H1 (cell line): ENCODE data around the gene ADGRB3. TPM values are rescaled to one million over a fixed set of nuclear protein-coding genes. Genes with fewer than 3 reads are reported as not detected.

Source experiments
- CTCF ChIA-PET: fragments of 300-600 bp; sonication (Branson Sonifier 250); formaldehyde crosslinking; loops from one replicate; lab custom pipeline; 2021; ENCODE audit not compliant: partially characterized antibody; lab: Charles Lee
- POLR2A ChIA-PET: fragments of 300-600 bp; sonication (Branson Sonifier 250); formaldehyde crosslinking; loops from one replicate; lab custom pipeline; 2021; ENCODE audit warnings: inconsistent platforms; ENCODE audit not compliant: partially characterized antibody; lab: Charles Lee
- DNase-seq, 2 experiments: peaks; one replicate each; pipeline versions ENCODE4 v3.0.0 to v3.0.0-alpha.2; 2010 to 2022; ENCODE audit warnings: low spot score in 2 of 2, low read depth in 1 of 2, mixed read lengths in 1 of 2
- FAIRE-seq: peaks from 2 replicates; lab custom pipeline; 2011; peaks lifted over from hg19 to GRCh38; lab: Jason Lieb, UNC
- H2AFZ ChIP-seq: 2 replicates; pipeline ENCODE4 v1.8.1; 2012; ENCODE audit warnings: low read length, inconsistent platforms
- H2AK5ac ChIP-seq: 2 replicates; pipeline ENCODE4 v1.6.1; 2013; ENCODE audit warnings: low read depth, low read length
- H2BK120ac ChIP-seq: replicated peaks from 2 replicates; pipeline ENCODE3; 2013; ENCODE audit warnings: low read depth, low read length, inconsistent platforms
- H2BK12ac ChIP-seq: 2 replicates; pipeline ENCODE4 v1.6.1; 2013; ENCODE audit warnings: low read depth, low read length
- H2BK15ac ChIP-seq: 2 replicates; pipeline ENCODE4 v1.6.1; 2013; ENCODE audit warnings: low read length
- H2BK20ac ChIP-seq: 2 replicates; pipeline ENCODE4 v1.6.1; 2013; ENCODE audit warnings: low read length
- H2BK5ac ChIP-seq: 2 replicates; pipeline ENCODE4 v1.6.1; 2013; ENCODE audit warnings: low read depth, low read length
- H3K14ac ChIP-seq: 2 replicates; pipeline ENCODE4 v1.6.1; 2013; ENCODE audit warnings: inconsistent platforms; ENCODE audit not compliant: insufficient read length
- H3K18ac ChIP-seq: 2 replicates; pipeline ENCODE4 v1.6.1; 2013; ENCODE audit warnings: low read length; ENCODE audit errors: extremely low read depth
- H3K23ac ChIP-seq: 2 replicates; pipeline ENCODE4 v1.6.1; 2013; ENCODE audit warnings: inconsistent platforms; ENCODE audit not compliant: insufficient read length
- H3K23me2 ChIP-seq: 2 replicates; pipeline ENCODE4 v1.6.1; 2013; ENCODE audit warnings: low read depth, low read length
- H3K27ac ChIP-seq: 2 replicates; pipeline ENCODE4 v1.6.1; 2011; ENCODE audit warnings: low read depth, low read length, inconsistent platforms
- H3K27me3 ChIP-seq, 4 experiments: replicated peaks in 1 of 4; 1 replicate in 1 of 4; 2 replicates in 3 of 4; pipeline versions ENCODE4 v1.6.1 to v1.8.1; 2011 to 2013; ENCODE audit warnings: low read length in 3 of 4, mild to moderate bottlenecking in 3 of 4, inconsistent platforms in 2 of 4, mixed read lengths in 2 of 4, moderate library complexity in 1 of 4; ENCODE audit not compliant: control insufficient read depth in 3 of 4, insufficient read depth in 3 of 4; ENCODE audit errors: extremely low read depth in 1 of 4
- H3K36me3 ChIP-seq, 4 experiments: 2 replicates each; pipeline versions ENCODE4 v1.6.1 to v1.8.1; 2011 to 2013; ENCODE audit warnings: mild to moderate bottlenecking in 4 of 4, low read length in 3 of 4, moderate library complexity in 2 of 4, control low read depth in 1 of 4, inconsistent platforms in 1 of 4; ENCODE audit not compliant: insufficient read depth in 4 of 4, control insufficient read depth in 2 of 4
- H3K4ac ChIP-seq: replicated peaks from 2 replicates; pipeline ENCODE3; 2013; ENCODE audit warnings: low read length, low read depth, mixed read lengths, inconsistent platforms; ENCODE audit not compliant: insufficient read length
- H3K4me1 ChIP-seq, 4 experiments: replicated peaks in 1 of 4; 1 replicate in 1 of 4; 2 replicates in 3 of 4; pipeline versions ENCODE4 v1.6.1 to v1.8.1; 2011 to 2013; ENCODE audit warnings: low read length in 3 of 4, inconsistent platforms in 2 of 4, mixed read lengths in 1 of 4; ENCODE audit not compliant: insufficient read depth in 4 of 4, control insufficient read depth in 3 of 4
- H3K4me2 ChIP-seq, 2 experiments: 2 replicates each; pipeline versions ENCODE4 v1.6.1 to v1.8.1; 2011 to 2013; ENCODE audit warnings: low read depth in 2 of 2, low read length in 2 of 2, control low read depth in 1 of 2, inconsistent platforms in 1 of 2, mild to moderate bottlenecking in 1 of 2; ENCODE audit not compliant: insufficient read depth in 1 of 2
- H3K4me3 ChIP-seq, 4 experiments: fragments of 200-600, 300-600 bp in 1 of 4; sonication (generic), shearing (Covaris generic), sonication (Bioruptor Twin) in 1 of 4; 2 replicates each; pipeline versions ENCODE4 v1.5.1 to v1.8.1; 2011 to 2016; ENCODE audit warnings: low read length in 4 of 4, low read depth in 3 of 4, control low read depth in 2 of 4, inconsistent platforms in 2 of 4, mild to moderate bottlenecking in 2 of 4, mixed read lengths in 1 of 4, moderate library complexity in 1 of 4; ENCODE audit not compliant: insufficient read depth in 2 of 4; ENCODE audit errors: extremely low read depth in 1 of 4
- H3K56ac ChIP-seq: replicated peaks from 2 replicates; pipeline ENCODE3; 2013; ENCODE audit warnings: low read depth, mild to moderate bottlenecking, mixed read lengths, low read length, inconsistent platforms; ENCODE audit not compliant: insufficient read length
- H3K79me1 ChIP-seq: 2 replicates; pipeline ENCODE4 v1.6.1; 2013; ENCODE audit warnings: low read depth, low read length, control low read depth
- H3K79me2 ChIP-seq, 2 experiments: 2 replicates each; pipeline versions ENCODE4 v1.6.1 to v1.8.1; 2012 to 2013; ENCODE audit warnings: low read length in 2 of 2, mild to moderate bottlenecking in 2 of 2, inconsistent platforms in 1 of 2; ENCODE audit not compliant: insufficient read depth in 2 of 2, control insufficient read depth in 1 of 2
- H3K9ac ChIP-seq, 4 experiments: replicated peaks in 1 of 4; 1 replicate in 1 of 4; 2 replicates in 3 of 4; pipeline versions ENCODE4 v1.6.1 to v1.8.1; 2011 to 2013; ENCODE audit warnings: low read depth in 3 of 4, low read length in 3 of 4, control low read depth in 2 of 4, mild to moderate bottlenecking in 2 of 4, moderate library complexity in 2 of 4, inconsistent platforms in 1 of 4; ENCODE audit errors: extremely low read depth in 1 of 4
- H3K9me3 ChIP-seq, 2 experiments: 2 replicates each; pipeline versions ENCODE4 v1.6.1 to v1.8.1; 2012 to 2013; ENCODE audit warnings: mild to moderate bottlenecking in 2 of 2, moderate library complexity in 2 of 2, control low read depth in 1 of 2, inconsistent platforms in 1 of 2, low read depth in 1 of 2, low read length in 1 of 2, mixed read lengths in 1 of 2; ENCODE audit not compliant: insufficient read depth in 2 of 2
- H4K20me1 ChIP-seq, 2 experiments: replicated peaks in 1 of 2; 2 replicates each; pipeline versions ENCODE3 to v1.8.1; 2011 to 2013; ENCODE audit warnings: inconsistent platforms in 2 of 2, low read length in 2 of 2, mild to moderate bottlenecking in 1 of 2; ENCODE audit not compliant: insufficient read depth in 2 of 2, control insufficient read depth in 1 of 2
- H4K5ac ChIP-seq: 2 replicates; pipeline ENCODE4 v1.6.1; 2013; ENCODE audit warnings: low read length, low read depth, mixed read lengths, inconsistent platforms; ENCODE audit not compliant: insufficient read length
- H4K8ac ChIP-seq: 2 replicates; pipeline ENCODE4 v1.8.0; 2013; ENCODE audit warnings: mild to moderate bottlenecking, moderate library complexity, low read length, inconsistent platforms; ENCODE audit not compliant: insufficient read depth; ENCODE audit errors: extremely low read depth
- H4K91ac ChIP-seq: replicated peaks from 2 replicates; pipeline ENCODE3; 2013; ENCODE audit warnings: low read length, mixed read lengths, inconsistent platforms; ENCODE audit not compliant: insufficient read length
- JUN ChIP-seq: IDR thresholded peaks from 2 replicates; pipeline ENCODE4 v1.6.1; 2011; ENCODE audit warnings: low read depth, mild to moderate bottlenecking, improper control_type of control experiment, low read length
- KDM5A ChIP-seq: fragments of 200-600 bp; IDR thresholded peaks from 2 replicates; pipeline ENCODE4 v1.7.1; 2012; ENCODE audit warnings: mild to moderate bottlenecking, low read length, inconsistent platforms, mixed read lengths
- SIRT6 ChIP-seq: IDR thresholded peaks from one replicate; pipeline ENCODE4 v1.7.1; 2012; ENCODE audit warnings: low read length, inconsistent platforms
- WGBS, 2 experiments: shearing (Covaris generic) in 1 of 2; methylation state at CpG; one replicate each; pipeline versions ENCODE4 v1.1.6 to v1.1.7; 2013 to 2015; ENCODE audit warnings: low lambda C conversion rate in 2 of 2, mixed read lengths in 2 of 2, inconsistent platforms in 1 of 2, low coverage in 1 of 2, missing lambda C conversion rate in 1 of 2; ENCODE audit not compliant: insufficient replicate concordance in 2 of 2, insufficient coverage in 1 of 2, insufficient read length in 1 of 2; ENCODE audit errors: extremely low coverage in 1 of 2, missing lambda C conversion rate in 1 of 2; 5-methylcytosine and 5-hydroxymethylcytosine counted together
- polyA plus RNA-seq, 7 experiments: library from polyadenylated mRNA; depleted of rRNA in 3 of 7; stranded (reverse) in 5 of 7; unstranded in 2 of 7; fragments of >200 nt in 5 of 7; fragments of 200-250 nt in 2 of 7; gene quantifications; 1 replicate in 5 of 7; 2 replicates in 1 of 7; 4 replicates in 1 of 7; pipeline versions ENCODE4 v1.2.1 to v1.2.3, GENCODE V29; 2011 to 2013; ENCODE audit warnings: missing spikeins in 2 of 7, mixed read lengths in 2 of 7
- total RNA-seq: library from RNA; stranded (reverse); fragmentation: NEBNext Ultra II Directional; extraction: Animal tissue kit (Norgen Biotek cat#: 25700); gene quantifications from 2 replicates; pipeline ENCODE4 v1.2.1, GENCODE V29; 2021

Gene ADGRB3
- total and polyA plus RNA-seq, 2 of the 8 experiments (the other 6 are each of a cell fraction or from before 2014, with no cell fraction given): 0.35 to 1.2 TPM

DNA sequence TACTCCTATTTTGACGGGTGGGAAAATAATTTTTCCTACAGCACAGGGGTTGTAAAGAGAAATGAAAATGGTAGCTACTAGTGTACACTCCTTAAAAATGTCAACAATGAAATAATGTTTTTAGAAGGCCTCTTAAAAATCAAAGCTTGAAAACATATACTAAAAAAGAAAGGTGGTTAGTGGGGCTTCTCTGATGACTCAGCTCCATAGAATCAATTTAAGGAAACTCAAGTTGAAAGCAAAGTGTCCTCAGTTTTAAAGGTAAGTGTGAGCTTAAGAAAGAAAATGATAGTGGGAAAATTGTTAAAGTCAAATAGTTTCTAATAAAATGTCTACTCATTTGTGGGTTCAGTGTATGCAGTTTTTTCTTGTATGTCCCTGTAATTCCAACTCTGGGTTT, 58.2 kb downstream of the ADGRB3 start:
- WGBS, 2 experiments: 73% methylated on average over 1 of the region's 1 CpG; no CpG with 5 or more reads in 1 of the 2 experiments
- no peak for FAIRE-seq
- Histone ChIP-seq H4K8ac (no peak overlapping the region), H3K4me3 (no peak overlapping the region), H3K14ac (no peak overlapping the region), H2BK5ac (no peak overlapping the region), H3K9me3 (no peaks in the 10 kb centered on the region), H3K79me2 (no peaks in the 10 kb centered on the region), H3K4ac (no peak overlapping the region), H2BK20ac (no peak overlapping the region), H2AK5ac (no peak overlapping the region), H4K91ac (no peak overlapping the region), H3K27me3 (no peaks in the 10 kb centered on the region), H4K5ac (no peak overlapping the region), H2BK12ac (no peak overlapping the region), H3K79me1 (no peaks in the 10 kb centered on the region), H3K27ac (no peak overlapping the region), H3K4me1 (0 out of 7 replicates have a peak, but pooled peaks cover 0 to 2% (median 0%) of the 10 kb centered on the region in 4 experiments), H3K23me2 (no peaks in the 10 kb centered on the region), H4K20me1 (no peaks in the 10 kb centered on the region), H3K18ac (no peak overlapping the region), H3K23ac (no peak overlapping the region), H2AFZ (no peak overlapping the region), H2BK120ac (no peak overlapping the region), H2BK15ac (no peak overlapping the region), H3K9ac (no peak overlapping the region), H3K36me3 (no peaks in the 10 kb centered on the region), H3K4me2 (no peak overlapping the region), H3K56ac (no peak overlapping the region)
- no peak for TF ChIP-seq KDM5A
- TF ChIP-seq JUN: no peak
- TF ChIP-seq SIRT6: no peak
- CTCF ChIA-PET: interaction anchor here (0.9 kb wide), 1 partner anchor 31 kb away, joined by 3 read pairs; no protein-coding TSS in a partner anchor
- POLR2A ChIA-PET: no interaction called here
- DNase-seq: no peak
